HG02763 (cell line): ENCODE measurements around the gene PPP2R2B.
"Not testable (repeated sequence)": the region's sequence is repeated elsewhere in the genome, so short reads cannot be mapped to it uniquely, and the experiment has no call there.

Experiments
- ATAC-seq: cut with Tn5 transposase; IDR thresholded peaks from one replicate; pipeline ENCODE4 v1.9.1; 2021; ENCODE audit warnings: mild to moderate bottlenecking, moderate library complexity; ENCODE audit not compliant: unreplicated experiment

The PPP2R2B gene

GRCh38 chr5:146623666-146624065 is 254.9 kb downstream of the PPP2R2B start:
- no peak for ATAC-seq

- no peak for ATAC-seq
Observed at GRCh38 chr5:146623009-146623408, 255.5 kb downstream of the PPP2R2B start.

GRCh38 chr5:146622391-146622790 is 256.2 kb downstream of the PPP2R2B start:
- no peak for ATAC-seq

- ATAC-seq = no peak
Observed at GRCh38 chr5:146620669-146621051, 257.9 kb downstream of the PPP2R2B start.

GRCh38 chr5:146620031-146620668 is 258.4 kb downstream of the PPP2R2B start:
- no peak for ATAC-seq

GRCh38 chr5:146618434-146618833 is 260.1 kb downstream of the PPP2R2B start:
- no peak for ATAC-seq

- not testable (repeated sequence) for ATAC-seq
Observed at GRCh38 chr5:146609731-146610130, 268.8 kb downstream of the PPP2R2B start.

- ATAC-seq = no peak
Observed at GRCh38 chr5:146607659-146608332, 270.8 kb downstream of the PPP2R2B start.

GRCh38 chr5:146606893-146607292 is 271.7 kb downstream of the PPP2R2B start:
- no peak for ATAC-seq

- no peak for ATAC-seq
Observed at GRCh38 chr5:146600376-146600775, 278.2 kb downstream of the PPP2R2B start.

GRCh38 chr5:146599261-146599660 is 279.3 kb downstream of the PPP2R2B start:
- no peak for ATAC-seq

GRCh38 chr5:146595088-146595487 is 283.5 kb downstream of the PPP2R2B start:
- no peak for ATAC-seq

GRCh38 chr5:146592352-146592751 is 286.2 kb downstream of the PPP2R2B start:
- ATAC-seq = no peak

- ATAC-seq = no peak
Observed at GRCh38 chr5:146589028-146589345, 289.6 kb downstream of the PPP2R2B start.

- ATAC-seq = no peak
Observed at GRCh38 chr5:146588331-146589027, 290.1 kb downstream of the PPP2R2B start.

GRCh38 chr5:146586752-146587151 is 291.8 kb downstream of the PPP2R2B start:
- no peak for ATAC-seq

- no peak for ATAC-seq
Observed at GRCh38 chr5:146584750-146585149, 293.8 kb downstream of the PPP2R2B start.

GRCh38 chr5:146582051-146582596 is 296.4 kb downstream of the PPP2R2B start:
- ATAC-seq = no peak

- no peak for ATAC-seq
Observed at GRCh38 chr5:146580237-146580636, 298.3 kb downstream of the PPP2R2B start.

GRCh38 chr5:146574713-146575112 is 303.8 kb downstream of the PPP2R2B start:
- no peak for ATAC-seq

GRCh38 chr5:146568161-146568560 is 310.4 kb downstream of the PPP2R2B start:
- no peak for ATAC-seq
